Fibroblast of skin of right biceps (primary cell): ENCODE data around the gene CCDC61.
A peak's percentile ranks its signal among the peaks of the same experiment; 100 is the strongest.

Experiments
- DNase-seq: peaks from one replicate; pipeline ENCODE4 v3.0.0-alpha.2; 2013

Gene CCDC61, protein sequence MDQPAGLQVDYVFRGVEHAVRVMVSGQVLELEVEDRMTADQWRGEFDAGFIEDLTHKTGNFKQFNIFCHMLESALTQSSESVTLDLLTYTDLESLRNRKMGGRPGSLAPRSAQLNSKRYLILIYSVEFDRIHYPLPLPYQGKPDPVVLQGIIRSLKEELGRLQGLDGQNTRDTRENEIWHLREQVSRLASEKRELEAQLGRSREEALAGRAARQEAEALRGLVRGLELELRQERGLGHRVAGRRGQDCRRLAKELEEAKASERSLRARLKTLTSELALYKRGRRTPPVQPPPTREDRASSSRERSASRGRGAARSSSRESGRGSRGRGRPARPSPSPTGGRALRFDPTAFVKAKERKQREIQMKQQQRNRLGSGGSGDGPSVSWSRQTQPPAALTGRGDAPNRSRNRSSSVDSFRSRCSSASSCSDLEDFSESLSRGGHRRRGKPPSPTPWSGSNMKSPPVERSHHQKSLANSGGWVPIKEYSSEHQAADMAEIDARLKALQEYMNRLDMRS

DNA sequence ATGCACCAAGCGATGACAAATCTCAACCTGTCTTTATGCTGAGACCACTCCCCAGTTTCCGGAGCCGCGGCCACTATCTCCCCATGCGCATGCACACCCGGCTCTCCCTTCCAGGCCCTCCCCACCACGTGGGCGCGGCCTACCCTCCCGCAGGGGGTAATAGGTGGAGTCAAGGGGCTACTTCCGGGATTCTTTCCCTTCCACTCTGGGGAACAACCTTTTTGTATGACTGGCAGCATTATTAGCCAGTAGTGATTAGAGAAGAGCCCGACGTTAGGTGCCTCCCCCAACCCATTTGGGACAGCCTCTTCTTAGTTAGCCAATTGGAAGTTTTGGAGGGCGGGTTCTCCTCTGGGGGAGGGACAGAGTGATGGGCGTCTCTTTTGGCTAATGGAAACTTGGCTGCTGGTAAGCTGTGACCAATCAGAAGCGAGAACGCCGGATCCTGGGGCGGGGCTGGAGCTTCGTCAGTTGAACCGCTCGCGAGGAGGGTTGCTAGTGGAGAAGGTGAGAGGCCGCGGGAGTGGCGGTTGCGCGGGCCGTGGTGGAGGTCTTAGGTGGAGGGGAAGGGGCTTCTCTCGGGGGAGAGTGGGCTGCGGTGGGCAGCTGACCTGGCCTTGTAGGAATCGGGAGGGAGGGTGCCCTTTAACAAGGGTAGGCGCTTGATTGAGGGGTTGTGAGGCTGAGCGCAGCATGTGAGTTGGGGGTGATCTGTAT, at the start of gene CCDC61:
CCDC61 (plus strand) TSS at position 470 of the 717 bp plus-strand sequence. CDS start 7,552 bp downstream, outside the sequence.
- peak; percentile 100 for DNase-seq

DNA sequence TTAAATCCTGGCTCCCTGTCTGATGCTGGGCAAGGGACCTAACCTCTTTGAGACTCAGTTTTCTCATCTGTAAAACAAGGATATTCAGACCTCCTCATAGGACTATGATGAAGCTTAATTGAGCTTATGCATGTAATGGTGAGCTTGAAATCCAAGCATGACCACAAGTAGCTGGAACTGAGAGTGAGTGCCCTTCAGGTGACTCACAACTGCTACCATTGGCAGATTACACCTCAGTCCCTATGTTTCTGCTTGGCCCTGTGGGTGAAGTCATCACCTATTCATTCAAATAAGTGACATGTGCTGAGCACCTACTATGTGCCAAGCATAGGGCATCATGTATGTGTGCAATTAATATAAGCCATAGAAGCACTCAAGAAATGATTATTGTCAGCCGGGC, 47.3 kb upstream of the CCDC61 start:
- peak; percentile 13 for DNase-seq

DNA sequence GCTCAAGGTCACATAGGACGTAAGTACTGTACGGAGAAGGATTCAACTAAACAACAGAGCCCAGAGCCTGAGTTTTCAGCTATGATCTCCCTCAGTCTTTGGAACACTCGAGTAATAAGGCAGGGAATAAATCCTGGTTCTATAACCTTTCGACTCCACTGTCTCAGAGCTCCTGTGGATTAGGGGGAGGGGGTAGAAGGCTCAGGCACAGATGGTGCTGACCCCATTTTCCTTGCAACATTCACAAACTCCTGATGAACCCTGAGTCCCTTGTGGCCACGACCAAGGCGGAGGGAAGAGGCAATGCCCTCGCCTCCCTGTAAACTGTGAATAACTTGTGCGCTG, 43.0 kb upstream of the CCDC61 start:
- no peak for DNase-seq

GRCh38 chr19:45952686-45953505, 42.4 kb upstream of the CCDC61 start:
- peak; percentile 59 for DNase-seq

GRCh38 chr19:45953676-45954075, 41.6 kb upstream of the CCDC61 start:
- DNase-seq = no peak

DNA sequence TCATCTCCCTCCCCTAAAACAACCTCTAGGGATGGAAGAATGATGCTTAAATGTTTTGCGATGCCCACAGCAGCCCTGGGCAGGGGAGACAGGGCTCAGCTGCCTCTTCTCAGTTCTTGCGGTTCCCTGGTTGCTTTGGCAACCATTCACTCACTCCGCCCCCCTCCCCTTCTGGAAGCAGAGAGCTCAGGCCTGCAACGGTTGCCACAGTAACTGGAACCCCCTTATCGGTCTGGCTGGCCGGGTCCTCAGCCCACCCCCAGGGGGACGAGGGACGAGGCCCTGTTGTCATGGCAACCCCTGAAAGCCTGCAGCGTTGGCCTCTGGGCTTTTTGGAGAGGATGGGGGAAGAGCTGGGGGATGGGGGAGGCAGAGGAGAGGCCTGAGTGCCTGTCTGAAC, 41.1 kb upstream of the CCDC61 start:
- no peak for DNase-seq

DNA sequence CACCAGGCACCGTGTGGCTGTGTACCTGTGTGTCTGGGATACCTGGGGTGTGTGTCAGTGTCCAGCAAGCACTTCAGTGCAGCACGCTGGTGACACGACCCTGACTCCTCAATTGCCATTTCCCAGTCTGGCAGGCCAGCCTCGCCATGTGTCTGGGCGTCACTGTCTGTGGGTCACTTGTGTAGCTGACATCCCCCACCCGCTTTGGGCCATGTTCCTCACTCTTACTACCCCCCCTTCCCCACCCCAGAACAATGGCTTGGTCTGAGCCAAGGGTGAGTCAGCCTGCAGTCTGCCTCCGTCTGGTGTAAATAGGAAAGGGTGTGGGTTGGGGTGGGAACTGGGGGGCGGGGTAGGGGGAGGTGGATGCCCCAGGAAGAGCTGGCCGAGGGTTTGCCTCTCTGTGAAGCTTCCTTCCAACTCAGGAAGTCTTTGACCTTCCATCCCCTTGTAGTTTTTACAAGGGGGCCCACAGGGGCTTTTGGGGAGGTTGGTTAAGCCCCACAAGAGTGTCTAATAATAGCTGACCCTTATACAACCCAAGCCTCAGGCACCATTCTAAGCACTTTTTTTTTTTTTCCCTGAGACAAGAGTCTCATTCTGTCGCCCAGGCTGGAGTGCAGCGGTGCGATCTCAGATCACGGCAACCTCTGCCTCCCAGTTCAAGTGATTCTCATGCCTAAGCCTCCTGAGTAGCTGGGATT, 39.2 kb upstream of the CCDC61 start:
- DNase-seq = peak; percentile 35

DNA sequence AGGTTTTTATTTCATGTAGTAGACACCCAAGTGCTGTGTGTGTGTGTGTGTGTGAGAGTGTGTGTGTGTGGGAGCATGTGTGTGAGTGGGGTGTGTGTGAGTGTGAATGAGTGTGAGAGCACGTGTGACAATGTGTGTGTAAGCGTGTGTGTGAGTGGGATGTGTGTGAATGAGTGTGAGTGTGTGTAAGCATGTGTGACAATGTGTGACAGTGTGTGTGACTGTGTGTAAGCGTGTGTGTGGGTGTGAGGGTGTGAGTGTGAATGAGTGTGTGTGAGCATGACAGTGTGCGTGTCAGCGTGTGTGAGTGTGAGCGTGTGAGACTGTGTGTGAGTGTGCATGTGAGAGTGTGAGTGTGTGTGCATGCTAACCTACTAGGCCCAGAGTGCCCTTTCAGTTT, 36.9 kb upstream of the CCDC61 start:
- no peak for DNase-seq

GRCh38 chr19:45958769-45959516, 36.3 kb upstream of the CCDC61 start:
- DNase-seq = peak; percentile 47

- no peak for DNase-seq
Observed at GRCh38 chr19:45959517-45960025, 35.7 kb upstream of the CCDC61 start.

DNA sequence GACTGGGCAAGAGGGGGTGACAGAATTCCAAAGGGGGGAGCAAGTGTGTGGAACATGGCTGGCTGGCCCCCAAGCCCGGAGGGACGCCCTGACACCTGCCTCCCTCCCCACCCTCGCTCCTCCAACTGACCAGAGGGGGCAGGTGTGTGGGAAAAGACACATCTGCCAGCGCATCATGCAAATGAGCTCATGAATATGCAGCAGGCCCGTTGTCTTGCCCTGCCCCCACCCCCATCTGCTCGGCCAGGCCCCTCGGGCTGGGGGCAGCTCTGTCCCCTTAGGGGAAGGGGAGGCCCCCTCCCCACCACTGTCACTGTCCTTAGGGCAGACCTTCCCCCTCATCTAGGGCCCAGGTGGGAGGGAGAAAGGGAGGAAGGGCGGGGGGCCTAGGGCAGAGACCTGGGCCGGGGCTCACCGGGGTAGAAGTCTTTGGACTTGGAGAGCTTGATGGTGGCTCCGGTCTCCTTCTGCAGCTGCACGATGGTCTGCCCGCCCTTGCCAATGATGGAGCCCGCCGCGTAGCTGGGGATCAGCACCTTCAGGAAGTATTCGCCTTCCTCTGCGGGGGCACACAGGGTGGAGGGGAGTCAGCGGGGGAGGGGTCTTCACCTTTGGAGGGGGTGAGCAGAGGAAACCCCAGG, 34.6 kb upstream of the CCDC61 start:
- no peak for DNase-seq

GRCh38 chr19:45962021-45962420, 33.2 kb upstream of the CCDC61 start:
- no peak for DNase-seq

DNA sequence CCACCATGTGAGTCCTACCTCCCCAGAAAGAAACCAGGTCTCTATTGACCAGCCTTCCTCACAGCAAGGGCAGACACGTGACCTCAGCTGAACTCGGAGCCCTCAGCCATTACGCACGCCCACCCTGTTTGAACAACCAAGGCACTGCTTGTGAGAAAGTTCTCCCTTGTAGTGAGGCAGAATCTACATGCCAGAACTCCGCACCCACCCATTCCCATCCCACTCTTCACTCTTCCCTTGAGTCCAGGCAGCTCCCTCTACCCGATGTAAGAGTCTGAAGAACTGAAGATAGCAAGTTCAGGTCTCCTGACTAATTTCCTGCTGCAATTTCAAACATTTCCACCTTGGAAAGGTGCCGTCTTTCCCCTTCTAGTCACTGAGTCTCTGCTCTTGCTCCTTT, 28.0 kb upstream of the CCDC61 start:
- no peak for DNase-seq

DNA sequence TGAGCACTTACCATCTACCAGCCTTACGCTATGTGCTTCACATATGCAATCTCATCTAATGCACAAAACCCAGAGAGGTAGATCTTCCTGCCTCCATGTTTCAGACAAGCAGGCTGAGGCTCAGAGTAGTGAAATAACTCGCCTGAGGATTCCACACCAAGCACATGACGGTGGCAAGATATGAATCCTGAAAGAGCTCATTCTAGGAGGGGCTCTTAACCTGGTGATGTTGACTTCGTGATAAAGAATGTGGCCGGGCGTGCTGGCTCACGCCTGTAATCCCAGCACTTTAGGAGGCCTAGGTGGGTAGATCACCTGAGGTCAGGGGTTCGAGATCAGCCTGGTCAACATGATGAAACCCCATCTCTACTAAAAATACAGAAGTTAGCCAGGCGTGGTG, 26.6 kb upstream of the CCDC61 start:
- no peak for DNase-seq

- DNase-seq = no peak
Observed at GRCh38 chr19:45969676-45970075, 25.6 kb upstream of the CCDC61 start.

GRCh38 chr19:45971260-45971902, 23.9 kb upstream of the CCDC61 start:
- no peak for DNase-seq

DNA sequence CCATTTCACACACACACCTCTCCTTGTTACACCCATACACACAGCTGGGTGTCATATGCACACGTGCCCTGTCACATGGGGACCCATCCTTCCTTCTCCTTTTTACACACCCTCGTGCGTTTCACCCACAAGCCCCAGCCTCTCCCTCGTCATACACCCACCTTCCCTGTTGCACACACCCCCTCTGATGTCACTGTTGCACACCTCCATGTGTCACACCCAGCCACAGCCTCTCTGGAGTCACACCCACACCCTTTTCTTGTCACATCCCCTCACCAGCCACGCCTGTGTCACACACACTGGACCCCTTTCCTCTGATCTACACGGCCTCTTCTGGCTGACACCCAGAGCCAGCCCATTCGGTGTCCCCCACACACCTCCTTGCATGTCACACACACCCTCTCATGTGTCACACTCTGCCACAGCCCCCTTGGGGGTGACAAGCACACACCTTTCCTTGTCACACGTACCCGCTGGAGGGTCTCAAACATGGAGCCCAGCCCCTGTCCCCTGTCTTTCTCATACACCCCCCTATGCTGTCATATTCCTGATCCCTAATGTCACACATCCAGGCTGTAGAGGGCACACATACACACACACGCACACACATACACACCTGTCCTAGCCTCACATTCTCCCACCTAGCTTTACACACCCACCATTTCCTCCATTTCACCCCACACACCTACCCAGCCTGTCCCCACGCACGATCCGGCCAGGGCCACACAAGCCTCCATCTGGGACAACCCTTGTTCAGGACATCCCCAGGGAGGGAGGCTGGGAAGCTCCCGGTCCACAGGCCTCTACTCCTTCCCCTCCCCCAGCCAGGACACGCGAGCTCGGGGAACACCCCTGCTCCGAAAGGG, 23.0 kb upstream of the CCDC61 start:
- DNase-seq = no peak

- DNase-seq = no peak
Observed at GRCh38 chr19:45972947-45973540, 22.2 kb upstream of the CCDC61 start.
